ENCODE data around the gene TLE6.

GRCh38 chr19:3039125-3039524 lies 61.8 kb downstream of the TLE6 start:
- no peak for TF ChIP-seq CTCF (conservative IDR thresholded peaks at IDR 0.05; ENCODE audit: low read length)
- no peak for TF ChIP-seq EZH2phosphoT487 (IDR thresholded peaks at IDR 0.05; ENCODE audit: borderline replicate concordance)
